HG02798 (cell line): ENCODE data around the gene DNALI1.
"Not testable (repeated sequence)": the region's sequence is repeated elsewhere in the genome, so short reads cannot be mapped to it uniquely, and the experiment has no call there.

Experiments
- ATAC-seq: cut with Tn5 transposase; IDR thresholded peaks from one replicate; pipeline ENCODE4 v1.9.1; 2021; ENCODE audit warnings: mild to moderate bottlenecking; ENCODE audit not compliant: unreplicated experiment, poor library complexity

DNALI1 gene

DNA sequence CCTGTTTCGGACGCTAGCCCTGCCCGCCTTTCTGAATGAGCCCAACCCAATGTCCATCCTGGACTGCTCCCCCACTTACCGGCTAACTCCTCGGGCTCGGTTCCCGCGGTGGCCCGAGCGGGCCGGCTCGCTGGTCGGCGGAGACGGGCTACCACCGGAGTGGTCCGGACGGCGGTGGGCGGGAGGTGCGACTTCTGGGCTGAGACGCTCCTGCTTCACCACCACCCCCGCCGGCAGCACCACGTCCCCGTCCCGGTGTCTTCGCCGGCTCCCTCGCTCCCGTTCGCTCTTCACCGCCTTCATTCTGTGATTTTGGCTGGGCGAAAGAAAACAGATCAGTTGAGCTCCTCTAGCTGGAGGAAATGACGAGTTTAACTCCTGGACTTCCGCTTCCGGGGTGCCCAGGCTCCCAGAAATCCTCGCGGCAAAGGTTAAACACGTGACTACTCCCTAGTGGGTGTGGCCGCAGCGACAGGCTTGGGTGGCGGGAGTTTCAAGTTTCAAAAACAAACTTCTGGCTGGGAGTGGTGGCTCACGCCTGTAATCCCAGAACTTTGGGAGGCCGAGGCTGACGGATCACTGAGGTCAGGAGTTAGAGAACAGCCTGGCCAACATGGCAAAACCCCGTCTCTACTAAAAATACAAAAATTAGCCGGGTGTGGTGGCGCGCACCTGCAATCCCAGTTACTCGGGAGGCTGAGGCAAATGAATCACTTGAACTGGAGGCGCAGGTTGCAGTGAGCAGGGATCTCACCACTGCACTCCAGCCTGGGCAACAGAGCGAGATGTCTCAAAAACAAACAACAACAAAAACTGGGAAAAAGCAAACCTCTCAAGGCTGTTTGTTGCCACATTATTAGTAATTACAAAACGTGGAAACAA, 2.6 kb upstream of the DNALI1 start, which contains the start of gene SNIP1:
SNIP1 (minus strand) TSS at position 367 of the 882 bp plus-strand sequence; CDS start at position 303, 64 bp downstream.
- ATAC-seq: peak; percentile 81

DNA sequence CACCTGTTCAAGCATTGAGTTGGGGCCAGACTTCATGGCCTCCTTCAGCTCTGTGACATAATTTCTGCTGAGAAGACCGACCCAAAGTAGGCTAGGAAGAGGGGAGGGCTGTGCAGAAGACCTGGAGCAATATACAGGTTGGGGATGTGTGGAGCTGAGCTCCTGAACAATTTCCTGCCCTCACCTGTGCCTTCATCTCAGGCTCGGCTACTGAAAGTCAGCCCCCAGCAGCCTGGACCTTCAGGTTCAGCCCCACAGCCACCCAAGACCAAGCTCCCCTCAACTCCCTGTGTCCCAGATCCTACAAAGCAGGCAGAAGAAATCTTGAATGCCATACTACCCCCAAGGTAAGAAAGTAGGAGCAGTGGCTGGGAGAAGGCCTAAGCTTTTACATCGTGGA, 662 bp downstream of the DNALI1 start:
- no peak for ATAC-seq

DNA sequence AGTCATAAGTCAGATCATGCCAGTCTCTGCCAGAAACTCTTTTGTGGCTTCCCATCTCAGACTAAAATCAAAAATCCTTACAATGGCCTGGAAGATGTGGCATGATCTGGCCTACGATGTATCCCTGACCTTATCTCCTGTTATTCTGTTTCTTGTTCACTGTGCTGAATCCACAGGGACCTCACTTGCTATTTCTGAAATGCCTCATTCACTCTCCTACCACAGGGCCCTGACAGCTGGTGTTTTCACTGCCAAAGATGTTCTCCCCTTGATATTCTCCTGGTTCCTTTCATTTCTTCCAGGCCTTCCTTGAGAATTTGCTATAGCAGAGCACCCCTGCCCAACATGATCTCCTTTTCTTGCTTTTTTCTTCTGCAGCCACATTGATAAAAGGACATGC, 1.7 kb downstream of the DNALI1 start:
- ATAC-seq: no peak

GRCh38 chr1:37559080-37559479, 2.3 kb downstream of the DNALI1 start:
- no peak for ATAC-seq

DNA sequence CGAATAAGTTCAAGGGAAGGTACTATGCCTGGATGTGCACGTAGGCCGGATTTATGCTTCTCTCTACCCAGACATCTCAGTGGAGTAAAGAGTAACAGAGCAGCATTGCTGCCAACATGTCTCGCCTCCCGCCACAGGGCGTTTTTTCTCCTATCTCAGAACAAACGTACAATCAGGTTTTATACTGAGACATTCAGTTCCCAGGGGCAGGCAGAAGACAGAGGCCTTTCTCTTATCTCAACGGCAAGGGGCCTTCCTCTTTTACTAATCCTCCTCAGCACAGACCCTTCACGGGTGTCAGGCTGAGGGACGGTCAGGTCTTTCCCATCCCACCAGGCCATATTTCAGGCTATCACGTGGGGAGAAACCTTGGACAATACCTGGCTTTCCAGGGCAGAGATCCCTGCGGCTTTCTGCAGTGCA, 3.2 kb downstream of the DNALI1 start:
- not testable (repeated sequence) for ATAC-seq

DNA sequence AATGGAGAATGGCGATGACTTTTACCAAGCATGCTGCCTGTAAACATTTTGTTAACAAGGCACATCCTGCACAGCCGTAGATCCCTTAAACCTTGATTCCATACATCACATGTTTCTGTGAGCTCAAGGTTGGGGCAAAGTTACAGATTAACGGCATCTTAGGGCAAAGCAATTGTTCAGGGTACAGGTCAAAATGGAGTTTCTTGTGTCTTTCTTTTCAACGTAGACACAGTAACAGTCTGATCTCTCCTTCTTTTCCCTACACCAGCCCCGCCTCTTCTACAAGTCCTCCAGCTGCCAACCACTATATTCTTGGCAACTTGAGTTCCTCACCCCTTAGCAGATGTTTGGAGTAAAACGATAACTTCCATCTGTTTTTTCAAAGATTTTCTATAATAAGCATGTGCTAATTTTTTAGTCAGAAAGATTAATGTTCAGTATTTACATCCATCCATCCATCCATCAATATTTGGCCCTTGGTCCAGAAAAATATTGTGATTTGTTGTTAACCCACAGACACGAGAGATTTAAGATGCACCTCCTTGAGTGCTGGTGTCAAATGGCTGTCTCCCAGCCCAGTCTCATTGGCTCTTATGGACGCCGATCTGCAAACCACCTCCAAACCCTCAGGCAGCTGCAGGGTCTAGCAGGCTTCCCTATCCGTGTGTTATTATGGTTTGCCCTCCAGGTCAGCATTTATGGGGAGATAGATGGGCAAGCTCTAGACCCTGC, 3.8 kb downstream of the DNALI1 start:
- ATAC-seq: no peak

DNA sequence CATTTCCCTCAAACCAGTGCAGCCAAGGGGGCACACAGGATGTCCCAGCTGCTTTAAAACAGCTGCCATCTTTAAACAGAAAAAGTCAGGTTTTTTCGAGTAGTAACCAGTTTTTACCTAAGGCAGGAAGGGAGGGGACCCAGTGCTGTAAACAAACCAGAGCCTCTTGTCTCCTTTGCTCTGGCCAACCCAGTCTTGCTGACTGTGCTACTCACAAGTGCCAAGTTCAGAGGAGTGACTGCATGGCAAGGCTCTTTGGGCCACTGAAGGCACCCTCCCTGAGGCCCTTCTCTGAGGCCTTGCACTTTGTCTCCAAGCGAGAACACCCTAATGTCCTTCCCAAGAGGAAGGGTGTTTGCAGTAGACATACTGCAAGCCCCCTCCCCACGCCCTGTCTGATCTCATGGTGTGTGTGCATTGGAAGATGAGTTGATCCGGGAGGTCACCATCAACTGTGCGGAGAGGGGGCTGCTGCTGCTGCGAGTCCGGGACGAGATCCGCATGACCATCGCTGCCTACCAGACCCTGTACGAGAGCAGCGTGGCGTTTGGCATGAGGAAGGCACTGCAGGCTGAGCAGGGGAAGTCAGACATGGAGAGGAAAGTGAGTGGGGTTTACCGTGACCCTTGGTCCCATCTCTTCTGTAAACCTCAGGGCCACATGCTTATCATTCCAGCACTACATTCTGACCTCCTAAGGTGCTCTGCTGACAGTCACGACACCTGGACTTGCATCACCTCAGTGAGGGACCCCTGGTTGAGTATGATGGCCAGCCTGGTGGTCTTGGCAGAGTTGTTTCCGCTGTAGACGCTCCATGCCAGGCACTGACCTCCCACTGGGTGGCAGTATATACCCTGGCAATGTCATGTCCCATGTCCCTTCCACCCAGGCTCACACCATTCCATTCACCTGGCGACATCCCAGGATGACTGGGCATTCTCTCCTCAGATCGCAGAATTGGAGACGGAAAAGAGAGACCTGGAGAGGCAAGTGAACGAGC, 4.7 kb downstream of the DNALI1 start:
- no peak for ATAC-seq

DNA sequence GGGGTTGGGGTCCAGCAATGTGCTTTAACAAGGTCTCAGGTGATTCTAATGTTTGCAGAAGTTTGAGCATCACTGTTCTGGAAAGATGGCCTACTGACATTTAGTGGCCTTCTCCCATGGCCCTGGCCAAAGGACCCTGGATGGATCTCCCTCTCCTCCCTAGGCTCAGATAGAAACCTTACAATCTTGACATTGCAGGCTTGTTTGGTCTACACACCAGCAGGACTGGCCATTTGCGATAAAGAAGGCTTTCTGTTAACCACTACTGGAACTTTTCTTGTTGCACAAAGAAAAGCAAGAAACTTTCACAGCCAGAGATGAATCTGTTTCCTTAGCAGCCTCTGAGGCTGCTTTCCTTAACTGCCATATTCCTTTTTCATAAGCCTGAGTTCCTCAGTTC, 6.2 kb downstream of the DNALI1 start:
- no peak for ATAC-seq

- no peak for ATAC-seq
These were observed 8.2 kb downstream of the DNALI1 start for GRCh38 chr1:37564892-37565291.

DNA sequence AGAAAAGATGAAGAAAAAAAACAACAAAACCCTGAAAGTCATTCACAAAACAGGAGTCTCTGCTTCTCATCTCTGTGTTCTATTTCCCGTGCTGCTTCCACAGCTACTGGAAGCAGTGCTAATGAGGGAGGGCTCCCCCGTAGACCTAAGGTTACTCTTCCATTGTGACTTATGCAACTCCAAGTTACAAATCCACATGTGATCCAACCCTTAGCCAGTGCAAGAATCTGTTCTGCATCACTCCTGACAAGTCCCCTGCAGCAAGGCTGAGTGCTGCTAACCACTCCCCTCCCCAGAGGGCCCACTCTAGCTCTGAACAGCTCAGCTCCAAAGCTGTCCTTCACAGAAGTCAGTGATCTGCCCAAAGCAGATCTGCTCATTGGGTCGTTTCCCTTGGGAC, 10.3 kb downstream of the DNALI1 start:
- ATAC-seq: no peak

DNA sequence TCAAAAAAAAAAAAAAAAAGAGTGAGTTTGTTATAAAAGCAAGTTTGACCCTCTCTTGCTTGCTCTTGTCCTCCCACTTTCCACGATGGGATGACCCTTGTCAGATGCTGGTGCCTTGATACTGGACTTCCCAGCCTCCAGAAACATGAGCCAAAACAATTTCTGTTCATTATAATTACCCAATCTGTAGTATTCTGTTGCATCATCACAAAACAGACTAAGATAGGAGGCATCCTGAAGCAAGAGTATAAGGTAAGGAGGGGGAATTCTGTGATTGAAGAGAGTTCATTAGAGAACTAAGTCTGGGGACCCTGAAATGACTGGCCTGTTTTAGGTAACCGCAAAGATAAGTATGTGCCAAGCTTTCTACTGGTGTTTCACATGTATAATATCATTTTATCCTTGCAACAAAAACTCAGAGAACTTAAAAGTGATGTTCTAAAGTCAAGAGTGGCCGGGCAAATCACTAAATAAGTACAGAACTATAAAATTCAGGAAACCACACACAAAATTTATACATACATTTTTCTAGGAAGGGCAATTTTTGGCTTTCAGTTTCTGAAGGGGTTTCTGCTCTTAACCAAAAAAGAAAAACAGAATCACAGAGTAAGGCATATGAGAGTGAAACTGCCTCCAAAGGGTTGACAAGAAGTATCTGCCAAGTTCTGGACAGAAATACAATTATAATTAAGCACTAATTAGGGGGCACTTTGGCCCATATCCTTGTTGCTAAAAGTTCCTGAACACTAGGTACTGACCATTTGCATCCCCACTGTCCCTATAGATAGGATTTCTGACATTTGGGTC, 14.0 kb downstream of the DNALI1 start:
- no peak for ATAC-seq

DNA sequence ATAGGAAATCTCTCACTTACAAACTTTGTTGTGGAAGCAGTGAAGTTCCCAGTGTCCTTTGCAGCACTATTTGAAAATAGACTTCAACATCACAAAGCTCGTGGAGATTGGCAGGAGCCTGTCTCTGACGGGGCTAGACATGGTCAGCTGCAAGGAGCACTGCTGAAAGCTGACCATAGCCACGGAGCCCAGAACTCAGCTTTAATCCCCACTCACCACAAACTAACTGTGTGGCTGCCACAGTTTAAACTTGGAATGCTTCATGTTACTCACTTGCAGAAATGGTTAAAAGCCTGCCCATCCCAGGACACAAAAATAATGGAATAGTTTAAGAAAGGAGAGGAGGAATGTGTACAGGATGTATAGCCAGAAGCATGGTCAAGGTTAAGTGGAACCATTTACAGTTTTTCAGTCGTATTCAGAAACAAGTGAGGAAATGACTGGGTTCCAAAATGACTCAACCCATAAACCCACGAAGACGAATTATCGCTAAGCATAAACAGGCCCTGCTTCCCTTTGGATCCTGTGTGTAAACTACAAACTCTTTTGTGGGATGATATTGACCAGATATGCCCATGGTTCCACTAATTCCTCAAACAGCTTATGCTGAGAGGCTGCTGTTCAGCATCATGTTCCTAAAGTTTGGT, 18.2 kb downstream of the DNALI1 start:
- ATAC-seq: no peak

- ATAC-seq: no peak
These were observed 19.0 kb downstream of the DNALI1 start for GRCh38 chr1:37575692-37576091.

- ATAC-seq: not testable (repeated sequence)
These were observed 27.8 kb downstream of the DNALI1 start for GRCh38 chr1:37584544-37584943.

- ATAC-seq: no peak
These were observed 32.2 kb downstream of the DNALI1 start for GRCh38 chr1:37588939-37589338.

- no peak for ATAC-seq
These were observed 37.0 kb downstream of the DNALI1 start for GRCh38 chr1:37593726-37594125.

GRCh38 chr1:37595440-37596181, 38.9 kb downstream of the DNALI1 start, which contains the start of gene GNL2:
TSS of gene GNL2 (minus strand) at chr1:37595937. CDS start at chr1:37595822, 115 bp downstream.
- ATAC-seq: peak; percentile 99

DNA sequence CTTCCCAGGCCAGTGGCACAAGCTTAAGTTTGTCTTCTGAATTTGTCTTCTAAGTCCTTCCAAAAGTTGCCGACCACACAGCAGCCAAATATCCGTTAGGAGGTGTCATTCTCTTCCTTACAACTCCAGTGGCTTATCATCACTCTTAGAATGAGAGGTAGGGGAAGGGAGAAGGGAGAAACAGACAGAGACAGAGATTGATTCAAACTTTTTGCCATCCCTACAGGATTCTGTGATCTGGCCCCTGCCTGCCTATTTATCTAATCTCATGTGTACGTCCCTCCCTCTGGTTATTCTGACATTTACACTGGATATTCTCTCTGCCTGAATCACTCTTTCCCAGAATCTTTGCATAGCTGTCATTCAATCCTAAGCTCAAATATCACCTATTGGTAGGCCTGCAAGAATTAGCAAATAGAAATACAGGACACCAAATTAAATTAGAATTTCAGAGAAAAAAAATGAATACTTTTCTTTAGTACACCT, 39.5 kb downstream of the DNALI1 start:
- ATAC-seq: no peak
